Activated T-helper 2 cell treated with anti-CD3 and anti-CD28 coated beads, Interferon-gamma antibody, Interleukin-2, Interleukin-4, amounts not matched to agents 10 μg/mL and 5 μg/mL and 100 μg/mL, durations not matched to agents 14 hours and 24 hours and 36 hours (primary cell): Measurements from ENCODE around the gene KDM7A. TPM values are rescaled to one million over a fixed set of nuclear protein-coding genes. Genes with fewer than 3 reads are reported as not detected.

Experiments used
- DNase-seq: peaks from one replicate; pipeline ENCODE4 v3.0.0; 2021; ENCODE audit warnings: low spot score
- H3K27ac Mint-ChIP-seq: one replicate; pipeline ENCODE4 v1.8.0; 2021; ENCODE audit warnings: mixed read lengths
- H3K27me3 Mint-ChIP-seq: one replicate; pipeline ENCODE4 v1.8.0; 2021; ENCODE audit warnings: low read depth, mixed read lengths
- H3K36me3 Mint-ChIP-seq: one replicate; pipeline ENCODE4 v1.8.0; 2021; ENCODE audit warnings: low read depth, mixed read lengths
- H3K4me1 Mint-ChIP-seq: one replicate; pipeline ENCODE4 v1.8.0; 2021; ENCODE audit warnings: low read depth, mixed read lengths
- H3K4me3 Mint-ChIP-seq: one replicate; pipeline ENCODE4 v1.8.0; 2021; ENCODE audit warnings: low read depth, mild to moderate bottlenecking, moderate library complexity, mixed read lengths
- H3K9me3 Mint-ChIP-seq: one replicate; pipeline ENCODE4 v1.8.0; 2021; ENCODE audit warnings: mixed read lengths
- intact Hi-C: fragments of 100-400 bp; cut with micrococcal nuclease; formaldehyde crosslinking; loops from one replicate; pipeline ENCODE4 v1.15.1; 2023
- total RNA-seq: library from RNA; stranded (reverse); gene quantifications from 2 replicates; pipeline ENCODE4 v1.2.3, GENCODE V29; 2022

KDM7A gene
- total RNA-seq, 1 donor from 2014 or later = 10.4 TPM

- no peak for DNase-seq
- peak overlapping the region; percentile 16 for H3K27ac Mint-ChIP-seq
- H3K9me3 Mint-ChIP-seq = no peaks in the 10 kb centered on the region
- intact Hi-C loops = no loop called here
- H3K36me3 Mint-ChIP-seq = peaks cover 59% of the 10 kb centered on the region
- no peak overlapping the region for H3K4me3 Mint-ChIP-seq
- H3K27me3 Mint-ChIP-seq = no peaks in the 10 kb centered on the region
- peaks cover 33% of the 10 kb centered on the region for H3K4me1 Mint-ChIP-seq
These were observed 122.8 kb downstream of the KDM7A start for GRCh38 chr7:140053812-140054539.

- Mint-ChIP-seq H3K27me3 (no peaks in the 10 kb centered on the region), H3K4me1 (peaks cover 21% of the 10 kb centered on the region), H3K4me3 (no peak overlapping the region), H3K9me3 (no peaks in the 10 kb centered on the region), H3K36me3 (peaks cover 63% of the 10 kb centered on the region), H3K27ac (no peak overlapping the region)
- intact Hi-C loops = no loop called here
- DNase-seq = no peak
These were observed 125.0 kb downstream of the KDM7A start for GRCh38 chr7:140051820-140052219.

- no peaks in the 10 kb centered on the region for H3K27me3 Mint-ChIP-seq
- peaks cover 64% of the 10 kb centered on the region for H3K36me3 Mint-ChIP-seq
- DNase-seq = no peak
- H3K4me1 Mint-ChIP-seq = peaks cover 18% of the 10 kb centered on the region
- H3K4me3 Mint-ChIP-seq = no peak overlapping the region
- no peaks in the 10 kb centered on the region for H3K9me3 Mint-ChIP-seq
- H3K27ac Mint-ChIP-seq = no peak overlapping the region
- intact Hi-C loops = no loop called here
These were observed 126.7 kb downstream of the KDM7A start for GRCh38 chr7:140050100-140050499.

GRCh38 chr7:140049339-140050024 is 127.3 kb downstream of the KDM7A start:
- H3K27ac Mint-ChIP-seq = no peak overlapping the region
- peaks cover 13% of the 10 kb centered on the region for H3K4me1 Mint-ChIP-seq
- intact Hi-C loops = no loop called here
- no peak overlapping the region for H3K4me3 Mint-ChIP-seq
- no peaks in the 10 kb centered on the region for H3K9me3 Mint-ChIP-seq
- no peak for DNase-seq
- no peaks in the 10 kb centered on the region for H3K27me3 Mint-ChIP-seq
- peaks cover 61% of the 10 kb centered on the region for H3K36me3 Mint-ChIP-seq

GRCh38 chr7:140048989-140049338 is 127.8 kb downstream of the KDM7A start:
- Mint-ChIP-seq H3K4me1 (peaks cover 8% of the 10 kb centered on the region), H3K4me3 (no peak overlapping the region), H3K9me3 (no peaks in the 10 kb centered on the region), H3K27me3 (no peaks in the 10 kb centered on the region), H3K36me3 (peaks cover 61% of the 10 kb centered on the region), H3K27ac (no peak overlapping the region)
- no peak for DNase-seq
- intact Hi-C loops = no loop called here

- H3K4me3 Mint-ChIP-seq = no peak overlapping the region
- H3K36me3 Mint-ChIP-seq = peaks cover 58% of the 10 kb centered on the region
- peaks cover 2% of the 10 kb centered on the region for H3K4me1 Mint-ChIP-seq
- H3K27me3 Mint-ChIP-seq = no peaks in the 10 kb centered on the region
- H3K9me3 Mint-ChIP-seq = no peaks in the 10 kb centered on the region
- no peak overlapping the region for H3K27ac Mint-ChIP-seq
- intact Hi-C loops = no loop called here
- DNase-seq = no peak
These were observed 128.6 kb downstream of the KDM7A start for GRCh38 chr7:140048138-140048537.

- Mint-ChIP-seq H3K27me3 (no peaks in the 10 kb centered on the region), H3K9me3 (no peaks in the 10 kb centered on the region), H3K4me1 (no peaks in the 10 kb centered on the region), H3K4me3 (no peak overlapping the region), H3K27ac (no peak overlapping the region), H3K36me3 (peaks cover 53% of the 10 kb centered on the region)
- intact Hi-C loops = no loop called here
- DNase-seq = no peak
These were observed 129.6 kb downstream of the KDM7A start for GRCh38 chr7:140047197-140047596.

- intact Hi-C loops = no loop called here
- H3K27ac Mint-ChIP-seq = no peak overlapping the region
- no peak for DNase-seq
- peaks cover 59% of the 10 kb centered on the region for H3K36me3 Mint-ChIP-seq
- H3K4me3 Mint-ChIP-seq = no peak overlapping the region
- no peaks in the 10 kb centered on the region for H3K4me1 Mint-ChIP-seq
- H3K9me3 Mint-ChIP-seq = no peaks in the 10 kb centered on the region
- no peaks in the 10 kb centered on the region for H3K27me3 Mint-ChIP-seq
These were observed 131.1 kb downstream of the KDM7A start for GRCh38 chr7:140045697-140046096.

GRCh38 chr7:140044251-140044650 is 132.5 kb downstream of the KDM7A start:
- Mint-ChIP-seq H3K36me3 (peaks cover 62% of the 10 kb centered on the region), H3K9me3 (no peaks in the 10 kb centered on the region), H3K27ac (no peak overlapping the region), H3K4me3 (no peak overlapping the region), H3K4me1 (peaks cover 5% of the 10 kb centered on the region), H3K27me3 (no peaks in the 10 kb centered on the region)
- no peak for DNase-seq
- intact Hi-C loops = no loop called here

- intact Hi-C loops = no loop called here
- peaks cover 5% of the 10 kb centered on the region for H3K4me1 Mint-ChIP-seq
- H3K27ac Mint-ChIP-seq = no peak overlapping the region
- no peaks in the 10 kb centered on the region for H3K27me3 Mint-ChIP-seq
- no peaks in the 10 kb centered on the region for H3K9me3 Mint-ChIP-seq
- no peak overlapping the region for H3K4me3 Mint-ChIP-seq
- peaks cover 71% of the 10 kb centered on the region for H3K36me3 Mint-ChIP-seq
- no peak for DNase-seq
These were observed 134.5 kb downstream of the KDM7A start for GRCh38 chr7:140042386-140042670.

- peaks cover 70% of the 10 kb centered on the region for H3K36me3 Mint-ChIP-seq
These were observed 135.0 kb downstream of the KDM7A start for GRCh38 chr7:140041659-140042385.

GRCh38 chr7:140039896-140040295 is 136.9 kb downstream of the KDM7A start:
- Mint-ChIP-seq H3K36me3 (peaks cover 72% of the 10 kb centered on the region), H3K4me1 (peaks cover 17% of the 10 kb centered on the region), H3K27ac (no peak overlapping the region), H3K9me3 (no peaks in the 10 kb centered on the region), H3K4me3 (no peak overlapping the region), H3K27me3 (no peaks in the 10 kb centered on the region)
- intact Hi-C loops = no loop called here
- DNase-seq = no peak

More at GRCh38 chr7:140041659-140042385, 135.0 kb downstream of the KDM7A start:
- Mint-ChIP-seq H3K9me3 (no peaks in the 10 kb centered on the region), H3K4me3 (no peak overlapping the region), H3K27me3 (no peaks in the 10 kb centered on the region), H3K27ac (no peak overlapping the region), H3K4me1 (peaks cover 5% of the 10 kb centered on the region)
- no peak for DNase-seq
- intact Hi-C loops = no loop called here

GRCh38 chr7:140039066-140039465 is 137.7 kb downstream of the KDM7A start:
- Mint-ChIP-seq H3K4me3 (no peak overlapping the region), H3K4me1 (peaks cover 17% of the 10 kb centered on the region), H3K36me3 (peaks cover 68% of the 10 kb centered on the region), H3K9me3 (no peaks in the 10 kb centered on the region), H3K27ac (no peak overlapping the region), H3K27me3 (no peaks in the 10 kb centered on the region)
- DNase-seq = no peak
- intact Hi-C loops = no loop called here
